Cardiac fibroblast (primary cell): ENCODE data around the gene NMT1.
"Not testable (repeated sequence)": the region's sequence is repeated elsewhere in the genome, so short reads cannot be mapped to it uniquely, and the experiment has no call there.

Experiments used
- DNase-seq, 2 donors: peaks; one replicate each; pipeline versions ENCODE4 v3.0.0 to v3.0.0-alpha.2; 2010; ENCODE audit warnings: low read depth in 2 of 2
- H3K4me3 ChIP-seq, 2 donors: replicated peaks in 1 of 2; 1 replicate in 1 of 2; 2 replicates in 1 of 2; pipeline ENCODE4 v1.5.1; 2011; ENCODE audit warnings: low read depth in 2 of 2, low read length in 2 of 2, mild to moderate bottlenecking in 2 of 2, moderate library complexity in 1 of 2
- TF ChIP-seq, protein P1 (sequence below): IDR thresholded peaks from one replicate; pipeline ENCODE4 v1.5.1; 2011; ENCODE audit warnings: low read depth, mild to moderate bottlenecking, low read length, inconsistent platforms

NMT1 gene

GRCh38 chr17:45048795-45049563 lies 12.1 kb upstream of the NMT1 start:
- TF ChIP-seq, protein P1, sequence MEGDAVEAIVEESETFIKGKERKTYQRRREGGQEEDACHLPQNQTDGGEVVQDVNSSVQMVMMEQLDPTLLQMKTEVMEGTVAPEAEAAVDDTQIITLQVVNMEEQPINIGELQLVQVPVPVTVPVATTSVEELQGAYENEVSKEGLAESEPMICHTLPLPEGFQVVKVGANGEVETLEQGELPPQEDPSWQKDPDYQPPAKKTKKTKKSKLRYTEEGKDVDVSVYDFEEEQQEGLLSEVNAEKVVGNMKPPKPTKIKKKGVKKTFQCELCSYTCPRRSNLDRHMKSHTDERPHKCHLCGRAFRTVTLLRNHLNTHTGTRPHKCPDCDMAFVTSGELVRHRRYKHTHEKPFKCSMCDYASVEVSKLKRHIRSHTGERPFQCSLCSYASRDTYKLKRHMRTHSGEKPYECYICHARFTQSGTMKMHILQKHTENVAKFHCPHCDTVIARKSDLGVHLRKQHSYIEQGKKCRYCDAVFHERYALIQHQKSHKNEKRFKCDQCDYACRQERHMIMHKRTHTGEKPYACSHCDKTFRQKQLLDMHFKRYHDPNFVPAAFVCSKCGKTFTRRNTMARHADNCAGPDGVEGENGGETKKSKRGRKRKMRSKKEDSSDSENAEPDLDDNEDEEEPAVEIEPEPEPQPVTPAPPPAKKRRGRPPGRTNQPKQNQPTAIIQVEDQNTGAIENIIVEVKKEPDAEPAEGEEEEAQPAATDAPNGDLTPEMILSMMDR = peak; percentile 40
- H3K4me3 ChIP-seq = no peak overlapping the region
- DNase-seq = no peak

- H3K4me3 ChIP-seq = peak overlapping the region; percentile 56 to 58
- peak in 1 of 2 donors; percentile 34 for DNase-seq
- TF ChIP-seq, protein P1 = no peak
These were observed 10.5 kb upstream of the NMT1 start for GRCh38 chr17:45050481-45051059.

- DNase-seq = peak; percentile 93 to 98
- TF ChIP-seq, protein P1 = no peak
- peak within 1 kb of the TSS; percentile 58 to 61 for H3K4me3 ChIP-seq
These were observed 9.9 kb upstream of the NMT1 start, which contains the start of gene DCAKD for GRCh38 chr17:45051060-45051719. Gene DCAKD (minus strand): TSS chr17:45051632. CDS start chr17:45034885, 16,747 bp downstream.

- not testable (repeated sequence) for DNase-seq
- peak overlapping the region in 1 of 2 donors; percentile 61 for H3K4me3 ChIP-seq
These were observed 9.4 kb upstream of the NMT1 start for GRCh38 chr17:45051720-45052051.

- DNase-seq = peak in 1 of 2 donors; percentile 56
- TF ChIP-seq, protein P1 = no peak
- peak overlapping the region; percentile 51 to 61 for H3K4me3 ChIP-seq
These were observed 8.9 kb upstream of the NMT1 start for GRCh38 chr17:45052052-45052772.

- no peak for DNase-seq
- H3K4me3 ChIP-seq = peak overlapping the region; percentile 75 to 98
- TF ChIP-seq, protein P1 = no peak
These were observed 728 bp upstream of the NMT1 start for GRCh38 chr17:45060382-45060796.
